ENCODE data around the gene VSIR. TPM values are rescaled to one million over a fixed set of nuclear protein-coding genes. Genes with fewer than 3 reads are reported as not detected.

The VSIR gene
- total RNA-seq, 2 donors from 2014 or later: 0.07 to 0.68 TPM

- H3K4me1 ChIP-seq (ENCODE audit: control insufficient read depth, insufficient read depth, low read length): no peaks in the 10 kb centered on the region
- H3K27me3 Mint-ChIP-seq (ENCODE audit: insufficient read depth): peaks cover 4% of the 10 kb centered on the region
- no peak overlapping the region for H3K9ac ChIP-seq (ENCODE audit: extremely low read depth, low read length, poor library complexity, severe bottlenecking)
- H3K27ac Mint-ChIP-seq: no peak overlapping the region
- H3K9me3 ChIP-seq (ENCODE audit: control insufficient read depth, low read length): no peaks in the 10 kb centered on the region
- no peak overlapping the region for H3K27ac ChIP-seq (ENCODE audit: low read depth, low read length)
- no peaks in the 10 kb centered on the region for H3K36me3 ChIP-seq (ENCODE audit: control insufficient read depth, insufficient read depth, low read length)
- no peaks in the 10 kb centered on the region for H3K4me1 Mint-ChIP-seq
- no peaks in the 10 kb centered on the region for H3K27me3 ChIP-seq (ENCODE audit: control insufficient read depth, insufficient read depth, low read length, poor library complexity, severe bottlenecking)
- TF ChIP-seq CTCF (conservative IDR thresholded peaks at IDR 0.05): no peak
- no peaks in the 10 kb centered on the region for H3K9me3 Mint-ChIP-seq
- H3K4me3 Mint-ChIP-seq: no peak overlapping the region
- no peaks in the 10 kb centered on the region for H3K36me3 Mint-ChIP-seq (ENCODE audit: low read depth)
- WGBS, 2 experiments (ENCODE audit: insufficient coverage in 1 of 2, insufficient read length in 1 of 2): 89% methylated on average over 9 of the region's 10 CpGs; no CpG with 5 or more reads in 1 of the 2 experiments
- H3K4me3 ChIP-seq (ENCODE audit: low read length): no peak overlapping the region
- no peak for DNase-seq
Observed at GRCh38 chr10:71789871-71790270, 16.6 kb upstream of the VSIR start.

- 92 to 100% methylated on average over 1 to 8 of the region's 8 CpGs for WGBS, 2 experiments (ENCODE audit: insufficient coverage in 1 of 2, insufficient read length in 1 of 2)
- Histone ChIP-seq H3K4me3 (ENCODE audit: low read length) (no peak overlapping the region), H3K36me3 (ENCODE audit: control insufficient read depth, insufficient read depth, low read length) (no peaks in the 10 kb centered on the region), H3K9ac (ENCODE audit: extremely low read depth, low read length, poor library complexity, severe bottlenecking) (no peak overlapping the region), H3K9me3 (ENCODE audit: control insufficient read depth, low read length) (no peaks in the 10 kb centered on the region), H3K27ac (ENCODE audit: low read depth, low read length) (no peak overlapping the region), H3K4me1 (ENCODE audit: control insufficient read depth, insufficient read depth, low read length) (no peaks in the 10 kb centered on the region), H3K27me3 (ENCODE audit: control insufficient read depth, insufficient read depth, low read length, poor library complexity, severe bottlenecking) (no peaks in the 10 kb centered on the region)
- H3K27ac Mint-ChIP-seq: no peak overlapping the region
- no peaks in the 10 kb centered on the region for H3K4me1 Mint-ChIP-seq
- no peak for DNase-seq
- H3K36me3 Mint-ChIP-seq (ENCODE audit: low read depth): no peaks in the 10 kb centered on the region
- peaks cover 4% of the 10 kb centered on the region for H3K27me3 Mint-ChIP-seq (ENCODE audit: insufficient read depth)
- no peaks in the 10 kb centered on the region for H3K9me3 Mint-ChIP-seq
- no peak for TF ChIP-seq CTCF (conservative IDR thresholded peaks at IDR 0.05)
- no peak overlapping the region for H3K4me3 Mint-ChIP-seq
Observed at GRCh38 chr10:71788954-71789353, 15.6 kb upstream of the VSIR start.

GRCh38 chr10:71784679-71785272 lies 11.5 kb upstream of the VSIR start:
- H3K27ac ChIP-seq (ENCODE audit: low read depth, low read length): no peak overlapping the region
- Mint-ChIP-seq H3K27me3 (ENCODE audit: insufficient read depth) (peaks cover 6% of the 10 kb centered on the region), H3K9me3 (no peaks in the 10 kb centered on the region), H3K4me1 (no peaks in the 10 kb centered on the region), H3K4me3 (no peak overlapping the region), H3K36me3 (ENCODE audit: low read depth) (no peaks in the 10 kb centered on the region), H3K27ac (no peak overlapping the region)
- no peak for TF ChIP-seq CTCF (conservative IDR thresholded peaks at IDR 0.05)
- no peak overlapping the region for H3K9ac ChIP-seq (ENCODE audit: extremely low read depth, low read length, poor library complexity, severe bottlenecking)
- no peaks in the 10 kb centered on the region for H3K36me3 ChIP-seq (ENCODE audit: control insufficient read depth, insufficient read depth, low read length)
- DNase-seq: no peak
- no peak overlapping the region for H3K4me3 ChIP-seq (ENCODE audit: low read length)
- WGBS, 2 experiments (ENCODE audit: insufficient coverage in 1 of 2, insufficient read length in 1 of 2): 92 to 94% methylated on average over 11 to 18 of the region's 18 CpGs
- no peaks in the 10 kb centered on the region for H3K9me3 ChIP-seq (ENCODE audit: control insufficient read depth, low read length)
- no peaks in the 10 kb centered on the region for H3K27me3 ChIP-seq (ENCODE audit: control insufficient read depth, insufficient read depth, low read length, poor library complexity, severe bottlenecking)
- H3K4me1 ChIP-seq (ENCODE audit: control insufficient read depth, insufficient read depth, low read length): no peaks in the 10 kb centered on the region
